GM12891 (cell line): ENCODE results near the gene TMPRSS4.

Source experiments
- PAX5 ChIP-seq: IDR thresholded peaks from 2 replicates; pipeline ENCODE4 v1.6.1; 2011; ENCODE audit warnings: low read length, moderate library complexity, mild to moderate bottlenecking; ENCODE audit not compliant: insufficient read depth, severe bottlenecking
- POLR2A ChIP-seq: IDR thresholded peaks from 2 replicates; pipeline ENCODE4 v1.6.1; 2011; ENCODE audit warnings: low read depth, low read length, control low read depth
- POLR2AphosphoS5 ChIP-seq: IDR thresholded peaks from 2 replicates; pipeline ENCODE4 v1.6.1; 2011; ENCODE audit warnings: low read depth, low read length, control low read depth
- POU2F2 ChIP-seq: IDR thresholded peaks from 2 replicates; pipeline ENCODE4 v1.6.1; 2011; ENCODE audit warnings: low read depth, mild to moderate bottlenecking, control low read depth, low read length, moderate library complexity
- SPI1 ChIP-seq: IDR thresholded peaks from 2 replicates; pipeline ENCODE4 v1.6.1; 2011; ENCODE audit warnings: low read depth, low read length, control low read depth
- TAF1 ChIP-seq: IDR thresholded peaks from 2 replicates; pipeline ENCODE4 v1.6.1; 2011; ENCODE audit warnings: low read depth, low read length, control low read depth

DNA sequence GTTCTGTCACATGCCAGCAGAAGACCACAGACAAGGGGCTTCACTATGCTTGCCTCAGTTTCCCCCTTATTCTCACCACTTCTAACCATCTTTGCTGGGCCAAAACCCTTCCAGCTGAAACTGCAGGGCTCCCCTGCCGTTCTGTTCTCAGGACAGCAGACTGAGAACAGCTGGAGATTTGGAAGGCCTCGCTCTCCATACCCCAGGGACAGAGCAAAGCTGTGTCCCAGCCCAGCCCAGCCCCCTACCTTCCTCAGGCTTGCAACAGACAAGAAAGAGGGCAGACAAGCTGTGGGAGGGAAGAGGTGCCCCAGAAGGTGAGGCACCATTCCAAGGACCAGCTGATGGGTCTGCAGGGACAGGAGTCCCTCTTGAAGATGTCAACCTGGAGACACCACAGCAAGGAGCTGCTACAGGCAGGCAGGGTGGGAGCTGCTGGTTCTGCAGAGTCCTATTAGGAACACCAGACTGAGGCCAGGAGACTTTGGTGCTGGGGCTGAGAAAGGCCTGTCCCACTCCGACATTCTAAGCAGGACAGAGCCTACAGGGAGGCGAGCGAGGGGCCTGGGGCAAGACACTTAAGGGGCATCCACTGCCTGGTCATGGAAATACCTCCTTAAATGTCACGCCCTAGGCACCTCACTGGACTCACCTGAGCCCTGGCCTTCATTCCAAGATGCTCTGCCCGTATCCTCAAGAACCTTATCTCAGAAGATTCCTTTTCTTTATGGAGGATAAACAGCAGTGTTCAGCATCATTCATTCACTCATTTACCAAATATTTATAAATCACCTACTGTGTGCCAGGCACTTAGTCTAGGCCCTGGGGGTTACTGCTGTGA lies 92.6 kb downstream of the TMPRSS4 start:
- TF ChIP-seq TAF1 (no peak), POLR2A (no peak), POLR2AphosphoS5 (no peak), POU2F2 (no peak), PAX5 (no peak), SPI1 (no peak)
